HepG2 (cell line): ENCODE data around the gene DENND10.

Experiments used
- EHMT2 ChIP-seq: fragments of 200-600 bp; sonication (generic); IDR thresholded peaks from 2 replicates; pipeline ENCODE4 v1.7.0; 2017; ENCODE audit warnings: antibody characterized with exemption, low read depth, low read length, borderline replicate concordance
- NBN ChIP-seq: fragments of 450-650 bp; conservative IDR thresholded peaks from 2 replicates; pipeline ENCODE4 v1.6.1; 2017
- NFATC3 ChIP-seq: sonication (generic); formaldehyde crosslinking; IDR thresholded peaks from 2 replicates; pipeline ENCODE4 v1.5.1; 2020; ENCODE audit warnings: mild to moderate bottlenecking, missing genetic modification reagents
- NFE2L1 ChIP-seq: sonication (generic); formaldehyde crosslinking; IDR thresholded peaks from 2 replicates; pipeline ENCODE4 v1.4.0; 2020; ENCODE audit warnings: missing genetic modification reagents, mild to moderate bottlenecking, borderline replicate concordance
- ZNF281 ChIP-seq: sonication (generic); formaldehyde crosslinking; IDR thresholded peaks from 2 replicates; pipeline ENCODE4 v1.4.0; 2020; ENCODE audit warnings: missing genetic modification reagents, borderline replicate concordance
- ZNF580 ChIP-seq: IDR thresholded peaks from 2 replicates; pipeline ENCODE4 v1.6.1; 2016; ENCODE audit warnings: low read depth, borderline replicate concordance
- ZNF639 ChIP-seq: conservative IDR thresholded peaks from 2 replicates; pipeline ENCODE4 v1.6.1; 2018; ENCODE audit warnings: missing genetic modification reagents
- ZZZ3 ChIP-seq: sonication (generic); formaldehyde crosslinking; IDR thresholded peaks from 2 replicates; pipeline ENCODE4 v1.4.0; 2020; ENCODE audit warnings: missing genetic modification reagents, mild to moderate bottlenecking, borderline replicate concordance
- TF ChIP-seq, protein P1 (sequence below): sonication (generic); formaldehyde crosslinking; IDR thresholded peaks from 2 replicates; pipeline ENCODE4 v1.5.0; 2020; ENCODE audit warnings: mild to moderate bottlenecking, missing genetic modification reagents, moderate library complexity
- TF ChIP-seq, protein P2 (sequence below): sonication (generic); formaldehyde crosslinking; IDR thresholded peaks from 2 replicates; pipeline ENCODE4; 2020; ENCODE audit warnings: missing genetic modification reagents, mild to moderate bottlenecking, borderline replicate concordance

DNA sequence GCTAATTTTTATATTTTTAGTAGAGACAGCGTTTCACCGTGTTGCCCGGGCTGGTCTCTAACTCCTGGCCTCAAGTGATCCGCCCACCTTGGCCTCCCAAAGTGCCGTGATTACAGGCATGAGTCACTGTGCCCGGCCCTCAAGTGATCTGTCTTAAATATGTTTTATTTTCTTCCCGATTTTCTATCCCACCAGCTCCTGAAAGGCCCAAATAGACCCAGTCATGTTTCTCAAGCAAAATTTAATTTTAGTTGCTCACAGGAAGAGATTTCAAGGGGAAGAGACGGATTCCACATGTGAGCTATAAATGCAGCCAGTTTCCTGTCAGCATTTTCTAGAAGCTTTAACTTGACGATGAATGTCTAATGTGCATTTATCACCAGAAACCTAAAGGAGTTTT, 12.0 kb downstream of the DENND10 start:
- TF ChIP-seq ZNF580 (CRISPR knock-in tag): no peak
- TF ChIP-seq ZNF639 (CRISPR knock-in tag): no peak
- TF ChIP-seq NFE2L1 (CRISPR knock-in tag): no peak
- TF ChIP-seq, protein P1, sequence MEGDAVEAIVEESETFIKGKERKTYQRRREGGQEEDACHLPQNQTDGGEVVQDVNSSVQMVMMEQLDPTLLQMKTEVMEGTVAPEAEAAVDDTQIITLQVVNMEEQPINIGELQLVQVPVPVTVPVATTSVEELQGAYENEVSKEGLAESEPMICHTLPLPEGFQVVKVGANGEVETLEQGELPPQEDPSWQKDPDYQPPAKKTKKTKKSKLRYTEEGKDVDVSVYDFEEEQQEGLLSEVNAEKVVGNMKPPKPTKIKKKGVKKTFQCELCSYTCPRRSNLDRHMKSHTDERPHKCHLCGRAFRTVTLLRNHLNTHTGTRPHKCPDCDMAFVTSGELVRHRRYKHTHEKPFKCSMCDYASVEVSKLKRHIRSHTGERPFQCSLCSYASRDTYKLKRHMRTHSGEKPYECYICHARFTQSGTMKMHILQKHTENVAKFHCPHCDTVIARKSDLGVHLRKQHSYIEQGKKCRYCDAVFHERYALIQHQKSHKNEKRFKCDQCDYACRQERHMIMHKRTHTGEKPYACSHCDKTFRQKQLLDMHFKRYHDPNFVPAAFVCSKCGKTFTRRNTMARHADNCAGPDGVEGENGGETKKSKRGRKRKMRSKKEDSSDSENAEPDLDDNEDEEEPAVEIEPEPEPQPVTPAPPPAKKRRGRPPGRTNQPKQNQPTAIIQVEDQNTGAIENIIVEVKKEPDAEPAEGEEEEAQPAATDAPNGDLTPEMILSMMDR (CRISPR knock-in tag): no peak
- TF ChIP-seq ZNF281: no peak
- TF ChIP-seq, protein P2, sequence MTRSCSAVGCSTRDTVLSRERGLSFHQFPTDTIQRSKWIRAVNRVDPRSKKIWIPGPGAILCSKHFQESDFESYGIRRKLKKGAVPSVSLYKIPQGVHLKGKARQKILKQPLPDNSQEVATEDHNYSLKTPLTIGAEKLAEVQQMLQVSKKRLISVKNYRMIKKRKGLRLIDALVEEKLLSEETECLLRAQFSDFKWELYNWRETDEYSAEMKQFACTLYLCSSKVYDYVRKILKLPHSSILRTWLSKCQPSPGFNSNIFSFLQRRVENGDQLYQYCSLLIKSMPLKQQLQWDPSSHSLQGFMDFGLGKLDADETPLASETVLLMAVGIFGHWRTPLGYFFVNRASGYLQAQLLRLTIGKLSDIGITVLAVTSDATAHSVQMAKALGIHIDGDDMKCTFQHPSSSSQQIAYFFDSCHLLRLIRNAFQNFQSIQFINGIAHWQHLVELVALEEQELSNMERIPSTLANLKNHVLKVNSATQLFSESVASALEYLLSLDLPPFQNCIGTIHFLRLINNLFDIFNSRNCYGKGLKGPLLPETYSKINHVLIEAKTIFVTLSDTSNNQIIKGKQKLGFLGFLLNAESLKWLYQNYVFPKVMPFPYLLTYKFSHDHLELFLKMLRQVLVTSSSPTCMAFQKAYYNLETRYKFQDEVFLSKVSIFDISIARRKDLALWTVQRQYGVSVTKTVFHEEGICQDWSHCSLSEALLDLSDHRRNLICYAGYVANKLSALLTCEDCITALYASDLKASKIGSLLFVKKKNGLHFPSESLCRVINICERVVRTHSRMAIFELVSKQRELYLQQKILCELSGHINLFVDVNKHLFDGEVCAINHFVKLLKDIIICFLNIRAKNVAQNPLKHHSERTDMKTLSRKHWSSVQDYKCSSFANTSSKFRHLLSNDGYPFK (CRISPR knock-in tag): no peak
- TF ChIP-seq NBN: no peak
- TF ChIP-seq NFATC3 (CRISPR knock-in tag): no peak
- no peak for TF ChIP-seq EHMT2
- TF ChIP-seq ZZZ3 (CRISPR knock-in tag): no peak
